ENCODE data around the gene TTC39C. TPM values are rescaled to one million over a fixed set of nuclear protein-coding genes. Genes with fewer than 3 reads are reported as not detected.

Gene TTC39C
- total and polyA plus RNA-seq, 2 of the 8 experiments (the other 6 are each of a cell fraction or from before 2014, with no cell fraction given): 8.1 to 79.1 TPM

GRCh38 chr18:24051031-24051947 lies 36.7 kb downstream of the TTC39C start:
- Histone ChIP-seq H2BK15ac (ENCODE audit: low read length) (no peak overlapping the region), H3K4me2 (ENCODE audit: insufficient read depth in 1 of 2, low read depth in 2 of 2, low read length in 2 of 2) (no peak overlapping the region), H3K4me1 (replicated peaks in 1 of 4; ENCODE audit: control insufficient read depth in 3 of 4, insufficient read depth in 4 of 4, low read length in 3 of 4) (peaks cover 0 to 4% (median 2%) of the 10 kb centered on the region in 4 experiments; a peak in 4 of 7 replicates), H3K9ac (replicated peaks in 1 of 4; ENCODE audit: extremely low read depth in 1 of 4, low read depth in 3 of 4, low read length in 3 of 4) (no peak overlapping the region), H2BK120ac (replicated peaks; ENCODE audit: low read depth, low read length) (no peak overlapping the region), H3K36me3 (ENCODE audit: control insufficient read depth in 2 of 4, insufficient read depth in 4 of 4, low read length in 3 of 4) (no peaks in the 10 kb centered on the region), H3K14ac (ENCODE audit: insufficient read length) (no peak overlapping the region), H3K9me3 (ENCODE audit: insufficient read depth in 2 of 2, low read depth in 1 of 2, low read length in 1 of 2) (no peaks in the 10 kb centered on the region), H3K27me3 (replicated peaks in 1 of 4; ENCODE audit: control insufficient read depth in 3 of 4, extremely low read depth in 1 of 4, insufficient read depth in 3 of 4, low read length in 3 of 4) (no peaks in the 10 kb centered on the region), H2BK5ac (ENCODE audit: low read depth, low read length) (no peak overlapping the region), H2AK5ac (ENCODE audit: low read depth, low read length) (no peak overlapping the region), H3K4ac (replicated peaks; ENCODE audit: insufficient read length, low read depth, low read length) (no peak overlapping the region), H2AFZ (ENCODE audit: low read length) (no peak overlapping the region), H2BK20ac (ENCODE audit: low read length) (no peak overlapping the region), H3K18ac (ENCODE audit: extremely low read depth, low read length) (no peak overlapping the region), H3K79me2 (ENCODE audit: control insufficient read depth in 1 of 2, insufficient read depth in 2 of 2, low read length in 2 of 2) (peaks cover 0 to 33% of the 10 kb centered on the region in 2 experiments; a peak in 2 of 4 replicates), H4K8ac (ENCODE audit: extremely low read depth, insufficient read depth, low read length) (no peak overlapping the region), H3K56ac (replicated peaks; ENCODE audit: insufficient read length, low read depth, low read length) (no peak overlapping the region), H3K23ac (ENCODE audit: insufficient read length) (no peak overlapping the region), H3K23me2 (ENCODE audit: low read depth, low read length) (no peaks in the 10 kb centered on the region), H4K91ac (replicated peaks; ENCODE audit: insufficient read length, low read length) (no peak overlapping the region), H3K79me1 (ENCODE audit: low read depth, low read length) (peaks cover 5% of the 10 kb centered on the region), H3K27ac (ENCODE audit: low read depth, low read length) (no peak overlapping the region), H2BK12ac (ENCODE audit: low read depth, low read length) (no peak overlapping the region), H3K4me3 (ENCODE audit: extremely low read depth in 1 of 4, insufficient read depth in 2 of 4, low read depth in 3 of 4, low read length in 4 of 4) (no peak overlapping the region), H4K5ac (ENCODE audit: insufficient read length, low read depth, low read length) (no peak overlapping the region), H4K20me1 (replicated peaks in 1 of 2; ENCODE audit: control insufficient read depth in 1 of 2, insufficient read depth in 2 of 2, low read length in 2 of 2) (peaks cover 2 to 4% of the 10 kb centered on the region in 2 experiments)
- TF ChIP-seq SRF (IDR thresholded peaks at IDR 0.05; ENCODE audit: low read depth, low read length): no peak
- TF ChIP-seq RBBP5 (IDR thresholded peaks at IDR 0.05; ENCODE audit: borderline replicate concordance, low read depth, low read length): no peak
- no peak for TF ChIP-seq BRCA1 (IDR thresholded peaks at IDR 0.05; ENCODE audit: low read depth, low read length)
- TF ChIP-seq CHD1 (IDR thresholded peaks at IDR 0.05; ENCODE audit: low read depth, low read length): no peak
- no peak for TF ChIP-seq KDM4A (IDR thresholded peaks at IDR 0.05; ENCODE audit: low read depth, low read length, severe bottlenecking)
- no peak for TF ChIP-seq CTCF (IDR thresholded peaks at IDR 0.05; ENCODE audit: control extremely low read depth in 1 of 3, insufficient read depth in 1 of 3, low read depth in 1 of 3, low read length in 3 of 3)
- 90% methylated on average over 13 of the region's 13 CpGs; no CpG with 5 or more reads in 1 of the 2 experiments for WGBS, 2 experiments (ENCODE audit: extremely low coverage in 1 of 2, insufficient coverage in 1 of 2, insufficient read length in 1 of 2, insufficient replicate concordance in 2 of 2, low coverage in 1 of 2, low lambda C conversion rate in 2 of 2, missing lambda C conversion rate in 1 of 2)
- no peak for FAIRE-seq
- ChIA-PET CTCF (ENCODE audit: partially characterized antibody) (interaction anchor here (0.7 kb wide), 1 partner anchor 117 kb away, joined by 3 read pairs; no protein-coding TSS in a partner anchor), POLR2A (ENCODE audit: partially characterized antibody) (interaction anchor here (0.8 to 1.0 kb wide), 2 partner anchors 8 to 88 kb away, joined by 3 read pairs; partner anchors contain the start of gene CABYR)
- no peak for DNase-seq (ENCODE audit: low read depth in 1 of 2, low spot score in 2 of 2)

Data from H1 (cell line).